Measurements from ENCODE around the gene SENP1.

The SENP1 gene

GRCh38 chr12:48000878-48001504 lies 104.9 kb downstream of the SENP1 start:
- Histone ChIP-seq H3K79me1 (replicated peaks; ENCODE audit: low read length, poor library complexity, severe bottlenecking) (no peaks in the 10 kb centered on the region), H2BK12ac (ENCODE audit: low read length in 2 of 2) (no peak overlapping the region), H4K91ac (ENCODE audit: low read length) (no peak overlapping the region), H3K4me2 (ENCODE audit: low read length, poor library complexity, severe bottlenecking) (peak overlapping the region; percentile 88), H3K27me3 (ENCODE audit: control insufficient read depth in 1 of 2, insufficient read depth in 1 of 2, low read length in 2 of 2) (peaks cover 86 to 91% of the 10 kb centered on the region in 2 experiments), H4K8ac (ENCODE audit: low read length) (no peak overlapping the region), H3K4me1 (ENCODE audit: control insufficient read depth, insufficient read depth, low read depth, low read length) (peaks cover 40% of the 10 kb centered on the region), H2BK5ac (ENCODE audit: low read depth, low read length, poor library complexity, severe bottlenecking) (no peak overlapping the region), H3K4me3 (ENCODE audit: insufficient read depth in 1 of 2, low read depth in 1 of 2, low read length in 2 of 2) (peak overlapping the region; percentile 53 to 84), H3K9ac (ENCODE audit: low read length) (peak overlapping the region; percentile 74), H3K14ac (ENCODE audit: low read length in 2 of 2) (no peak overlapping the region), H2BK15ac (ENCODE audit: low read depth, poor library complexity, severe bottlenecking) (no peak overlapping the region), H3K18ac (ENCODE audit: low read depth in 1 of 2, low read length in 2 of 2) (no peak overlapping the region), H3K27ac (ENCODE audit: low read length, poor library complexity, severe bottlenecking) (no peak overlapping the region), H2AK5ac (ENCODE audit: low read length, severe bottlenecking) (no peak overlapping the region), H3K36me3 (ENCODE audit: control insufficient read depth in 1 of 2, insufficient read depth in 2 of 2, low read depth in 1 of 2, low read length in 2 of 2) (no peaks in the 10 kb centered on the region), H3K23ac (ENCODE audit: low read length in 2 of 2) (no peak overlapping the region), H3K4ac (ENCODE audit: low read depth in 1 of 2, low read length in 2 of 2) (no peak overlapping the region), H2BK120ac (ENCODE audit: low read depth, low read length) (no peak overlapping the region), H2AFZ (ENCODE audit: low read depth, low read length) (no peak overlapping the region), H3K9me3 (ENCODE audit: control insufficient read depth, low read length) (no peaks in the 10 kb centered on the region)
- peak; percentile 63 for DNase-seq
- 8% methylated on average over 16 of the region's 18 CpGs for WGBS

- no peak for DNase-seq
- WGBS: 73% methylated on average over 6 of the region's 9 CpGs
- Histone ChIP-seq H2BK5ac (ENCODE audit: low read depth, low read length, poor library complexity, severe bottlenecking) (no peak overlapping the region), H2AFZ (ENCODE audit: low read depth, low read length) (no peak overlapping the region), H3K18ac (ENCODE audit: low read depth in 1 of 2, low read length in 2 of 2) (no peak overlapping the region), H3K23ac (ENCODE audit: low read length in 2 of 2) (no peak overlapping the region), H3K27me3 (ENCODE audit: control insufficient read depth in 1 of 2, insufficient read depth in 1 of 2, low read length in 2 of 2) (peaks cover 86 to 90% of the 10 kb centered on the region in 2 experiments), H3K9ac (ENCODE audit: low read length) (no peak overlapping the region), H2AK5ac (ENCODE audit: low read length, severe bottlenecking) (no peak overlapping the region), H2BK15ac (ENCODE audit: low read depth, poor library complexity, severe bottlenecking) (no peak overlapping the region), H2BK120ac (ENCODE audit: low read depth, low read length) (no peak overlapping the region), H3K4me3 (ENCODE audit: insufficient read depth in 1 of 2, low read depth in 1 of 2, low read length in 2 of 2) (no peak overlapping the region), H3K14ac (ENCODE audit: low read length in 2 of 2) (no peak overlapping the region), H4K91ac (ENCODE audit: low read length) (no peak overlapping the region), H3K36me3 (ENCODE audit: control insufficient read depth in 1 of 2, insufficient read depth in 2 of 2, low read depth in 1 of 2, low read length in 2 of 2) (no peaks in the 10 kb centered on the region), H3K4ac (ENCODE audit: low read depth in 1 of 2, low read length in 2 of 2) (no peak overlapping the region), H4K8ac (ENCODE audit: low read length) (no peak overlapping the region), H2BK12ac (ENCODE audit: low read length in 2 of 2) (no peak overlapping the region), H3K27ac (ENCODE audit: low read length, poor library complexity, severe bottlenecking) (no peak overlapping the region), H3K4me2 (ENCODE audit: low read length, poor library complexity, severe bottlenecking) (no peak overlapping the region), H3K9me3 (ENCODE audit: control insufficient read depth, low read length) (no peaks in the 10 kb centered on the region), H3K79me1 (replicated peaks; ENCODE audit: low read length, poor library complexity, severe bottlenecking) (no peaks in the 10 kb centered on the region), H3K4me1 (ENCODE audit: control insufficient read depth, insufficient read depth, low read depth, low read length) (peaks cover 36% of the 10 kb centered on the region)
These were observed 106.1 kb downstream of the SENP1 start for GRCh38 chr12:47999816-48000215.

- H3K18ac ChIP-seq (ENCODE audit: low read depth in 1 of 2, low read length in 2 of 2): no peak overlapping the region
- H3K4me1 ChIP-seq (ENCODE audit: control insufficient read depth, insufficient read depth, low read depth, low read length): peaks cover 14% of the 10 kb centered on the region
- WGBS: 41% methylated on average over 3 of the region's 3 CpGs
- no peak overlapping the region for H2AFZ ChIP-seq (ENCODE audit: low read depth, low read length)
- H4K91ac ChIP-seq (ENCODE audit: low read length): no peak overlapping the region
- no peak overlapping the region for H3K4me3 ChIP-seq (ENCODE audit: insufficient read depth in 1 of 2, low read depth in 1 of 2, low read length in 2 of 2)
- H2BK15ac ChIP-seq (ENCODE audit: low read depth, poor library complexity, severe bottlenecking): no peak overlapping the region
- H2AK5ac ChIP-seq (ENCODE audit: low read length, severe bottlenecking): no peak overlapping the region
- no peak overlapping the region for H3K9ac ChIP-seq (ENCODE audit: low read length)
- no peak overlapping the region for H3K23ac ChIP-seq (ENCODE audit: low read length in 2 of 2)
- no peak overlapping the region for H2BK12ac ChIP-seq (ENCODE audit: low read length in 2 of 2)
- no peaks in the 10 kb centered on the region for H3K79me1 ChIP-seq (replicated peaks; ENCODE audit: low read length, poor library complexity, severe bottlenecking)
- H3K4me2 ChIP-seq (ENCODE audit: low read length, poor library complexity, severe bottlenecking): no peak overlapping the region
- H3K14ac ChIP-seq (ENCODE audit: low read length in 2 of 2): no peak overlapping the region
- no peaks in the 10 kb centered on the region for H3K36me3 ChIP-seq (ENCODE audit: control insufficient read depth in 1 of 2, insufficient read depth in 2 of 2, low read depth in 1 of 2, low read length in 2 of 2)
- no peak overlapping the region for H2BK5ac ChIP-seq (ENCODE audit: low read depth, low read length, poor library complexity, severe bottlenecking)
- H3K4ac ChIP-seq (ENCODE audit: low read depth in 1 of 2, low read length in 2 of 2): no peak overlapping the region
- DNase-seq: no peak
- H3K9me3 ChIP-seq (ENCODE audit: control insufficient read depth, low read length): no peaks in the 10 kb centered on the region
- no peak overlapping the region for H4K8ac ChIP-seq (ENCODE audit: low read length)
- H3K27ac ChIP-seq (ENCODE audit: low read length, poor library complexity, severe bottlenecking): no peak overlapping the region
- H3K27me3 ChIP-seq (ENCODE audit: control insufficient read depth in 1 of 2, insufficient read depth in 1 of 2, low read length in 2 of 2): peaks cover 83 to 89% of the 10 kb centered on the region in 2 experiments
- no peak overlapping the region for H2BK120ac ChIP-seq (ENCODE audit: low read depth, low read length)
These were observed 108.6 kb downstream of the SENP1 start for GRCh38 chr12:47997321-47997720.

GRCh38 chr12:47995981-47996401 lies 109.9 kb downstream of the SENP1 start:
- Histone ChIP-seq H2AK5ac (ENCODE audit: low read length, severe bottlenecking) (no peak overlapping the region), H3K4ac (ENCODE audit: low read depth in 1 of 2, low read length in 2 of 2) (no peak overlapping the region), H2BK15ac (ENCODE audit: low read depth, poor library complexity, severe bottlenecking) (no peak overlapping the region), H3K27ac (ENCODE audit: low read length, poor library complexity, severe bottlenecking) (no peak overlapping the region), H4K8ac (ENCODE audit: low read length) (no peak overlapping the region), H2BK12ac (ENCODE audit: low read length in 2 of 2) (no peak overlapping the region), H3K36me3 (ENCODE audit: control insufficient read depth in 1 of 2, insufficient read depth in 2 of 2, low read depth in 1 of 2, low read length in 2 of 2) (no peaks in the 10 kb centered on the region), H3K23ac (ENCODE audit: low read length in 2 of 2) (no peak overlapping the region), H3K9me3 (ENCODE audit: control insufficient read depth, low read length) (no peaks in the 10 kb centered on the region), H2BK5ac (ENCODE audit: low read depth, low read length, poor library complexity, severe bottlenecking) (no peak overlapping the region), H4K91ac (ENCODE audit: low read length) (no peak overlapping the region), H2AFZ (ENCODE audit: low read depth, low read length) (no peak overlapping the region), H3K14ac (ENCODE audit: low read length in 2 of 2) (no peak overlapping the region), H3K4me1 (ENCODE audit: control insufficient read depth, insufficient read depth, low read depth, low read length) (peaks cover 4% of the 10 kb centered on the region), H3K4me3 (ENCODE audit: insufficient read depth in 1 of 2, low read depth in 1 of 2, low read length in 2 of 2) (no peak overlapping the region), H3K79me1 (replicated peaks; ENCODE audit: low read length, poor library complexity, severe bottlenecking) (no peaks in the 10 kb centered on the region), H2BK120ac (ENCODE audit: low read depth, low read length) (no peak overlapping the region), H3K27me3 (ENCODE audit: control insufficient read depth in 1 of 2, insufficient read depth in 1 of 2, low read length in 2 of 2) (peaks cover 90 to 95% of the 10 kb centered on the region in 2 experiments), H3K4me2 (ENCODE audit: low read length, poor library complexity, severe bottlenecking) (no peak overlapping the region), H3K9ac (ENCODE audit: low read length) (no peak overlapping the region), H3K18ac (ENCODE audit: low read depth in 1 of 2, low read length in 2 of 2) (no peak overlapping the region)
- DNase-seq: no peak
- WGBS: 98% methylated on average over 4 of the region's 4 CpGs

All from mesenchymal stem cell (in vitro differentiated cells and primary cell).